ENCODE data around the gene S1PR3.

S1PR3 gene

DNA sequence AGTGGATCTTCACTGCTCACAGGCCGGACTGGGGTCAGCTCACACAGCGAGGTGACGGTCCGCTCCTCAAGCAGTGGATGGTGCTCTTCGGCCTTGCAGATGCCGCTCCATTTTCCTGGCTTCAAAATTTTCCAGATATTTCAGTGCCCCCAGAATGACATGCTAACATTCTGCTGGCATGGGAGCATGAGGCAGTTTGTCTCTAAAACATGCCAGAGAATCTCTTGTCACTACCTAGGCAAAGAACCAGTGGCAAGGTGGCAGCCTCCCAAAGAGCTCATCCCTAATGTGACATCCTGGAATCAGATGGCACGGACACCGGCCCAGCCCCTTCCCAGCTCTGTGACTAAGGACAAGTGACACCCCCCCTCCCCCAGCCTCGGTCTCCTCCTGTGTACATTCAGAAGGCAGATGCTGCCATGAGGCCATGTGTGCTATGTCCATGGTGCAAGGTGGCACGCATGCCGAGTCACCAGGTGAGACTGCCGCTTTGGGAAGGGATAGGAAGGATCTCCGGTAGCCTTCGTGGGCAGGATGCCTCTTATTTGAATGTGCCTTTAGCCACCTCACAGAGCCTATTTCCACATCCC, 2.7 kb downstream of the S1PR3 start:
- no peak for DNase-seq

DNA sequence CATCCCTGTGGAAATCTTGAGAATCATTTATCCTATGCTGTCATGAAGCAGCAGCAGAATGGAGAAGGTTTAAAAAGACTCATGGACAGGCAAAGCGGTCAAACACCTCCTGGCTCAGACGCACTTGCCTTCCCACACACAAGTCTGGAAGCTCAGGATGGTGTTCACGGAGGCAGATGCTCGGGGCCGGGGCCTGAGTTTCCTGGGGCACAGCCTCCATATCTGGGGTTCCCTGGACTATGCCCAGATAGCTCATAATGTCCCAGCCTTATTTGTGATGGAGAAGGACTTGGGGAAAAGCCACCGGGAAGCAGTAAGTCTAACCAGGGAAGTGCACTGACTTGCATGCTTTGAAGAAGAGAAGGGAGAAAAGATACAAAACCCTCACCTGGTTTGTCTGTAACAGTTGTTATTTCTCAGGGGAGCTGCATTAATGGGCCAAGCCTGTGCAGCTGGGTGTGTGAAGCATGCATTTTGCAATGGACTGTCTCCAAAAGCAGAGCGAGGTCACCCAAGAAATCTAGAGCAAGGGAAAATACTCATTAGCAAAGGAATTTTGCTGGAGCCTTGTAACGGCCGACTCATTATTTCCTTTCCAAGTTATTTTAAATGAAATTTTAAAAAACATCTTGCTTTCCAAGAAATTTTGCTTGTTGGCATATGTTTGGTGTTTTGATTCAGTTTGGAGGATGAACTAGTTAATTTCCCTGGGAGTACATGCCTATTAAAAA, 3.4 kb downstream of the S1PR3 start:
- DNase-seq, result no peak

DNA sequence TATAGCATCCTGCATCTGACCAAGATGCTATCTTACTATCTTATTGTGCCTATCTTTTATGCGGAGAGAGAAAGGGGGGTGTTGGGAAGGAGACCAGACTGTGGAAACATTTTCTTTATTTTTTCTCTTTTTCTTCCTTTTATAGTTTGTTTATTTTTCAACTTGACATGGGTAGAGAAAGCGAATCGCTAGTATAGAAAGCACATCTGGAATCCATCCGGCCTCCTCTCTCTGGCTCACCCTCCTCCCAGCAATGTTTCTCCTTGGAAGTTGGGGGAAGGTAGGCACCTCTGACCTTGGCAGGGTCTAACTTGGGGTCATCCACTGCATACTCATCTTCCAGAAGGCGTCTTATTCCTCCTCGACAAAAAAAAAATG, 3.9 kb downstream of the S1PR3 start:
- no peak for DNase-seq

DNA sequence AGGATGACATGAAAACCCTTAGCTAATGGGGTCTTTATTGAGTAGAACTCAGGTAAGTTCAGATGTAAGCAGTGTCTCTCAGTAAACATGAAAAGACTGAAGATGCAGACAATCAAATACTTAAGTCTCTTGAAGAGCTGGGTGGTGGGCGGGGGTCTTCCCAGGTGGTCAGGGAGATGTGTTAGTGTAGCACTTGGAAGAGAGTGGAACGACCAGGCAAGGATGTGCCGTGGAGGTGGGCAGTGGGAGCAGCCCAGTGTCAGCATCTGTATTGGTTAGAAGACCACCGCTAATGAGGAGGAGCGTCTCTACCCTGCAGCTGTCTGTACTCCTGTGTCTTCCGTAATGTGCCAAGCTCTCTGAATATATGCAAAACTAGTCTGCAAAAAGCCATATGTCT, 4.4 kb downstream of the S1PR3 start:
- DNase-seq, result no peak

DNA sequence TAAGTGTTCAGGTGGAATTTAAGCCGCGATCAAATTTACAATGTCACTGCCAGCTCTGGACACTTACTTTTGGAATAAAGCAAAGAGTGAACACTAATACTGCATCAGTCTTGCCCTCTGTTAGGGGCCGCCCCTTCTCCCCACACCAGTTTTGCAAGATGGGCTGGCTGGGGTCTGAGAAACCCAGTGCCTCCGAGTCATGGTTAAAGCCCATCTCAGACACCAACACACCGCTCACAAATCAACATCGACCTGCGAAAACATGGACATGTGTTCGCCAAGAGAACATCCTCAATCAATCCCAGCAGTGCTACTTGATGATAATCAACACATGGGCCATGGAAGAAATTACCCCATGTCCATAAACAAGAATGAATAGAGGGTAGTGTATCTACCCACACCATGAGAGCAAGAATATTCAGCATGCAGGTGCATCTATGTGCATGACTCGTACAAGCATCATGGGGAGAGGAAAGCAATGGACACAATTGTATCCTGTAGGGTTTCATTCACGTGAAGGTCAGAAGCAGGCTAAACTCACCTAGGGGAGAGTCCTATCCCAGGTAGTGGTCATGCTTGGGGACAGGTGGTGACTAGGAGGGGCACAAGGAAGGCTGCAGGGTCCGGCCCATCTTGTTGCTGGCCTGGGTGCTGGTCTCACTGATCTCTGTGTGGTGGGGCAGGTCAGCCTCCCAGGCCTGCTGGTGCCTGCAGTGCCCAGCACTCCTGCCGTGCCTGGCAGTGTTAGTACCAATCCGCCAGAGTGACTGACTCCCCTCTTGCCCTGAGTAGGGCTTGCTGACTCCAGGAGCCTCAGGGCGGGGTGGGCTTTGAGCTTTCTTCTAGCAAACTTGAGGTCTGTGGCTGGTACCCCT, 5.0 kb downstream of the S1PR3 start:
- DNase-seq, result no peak

DNA sequence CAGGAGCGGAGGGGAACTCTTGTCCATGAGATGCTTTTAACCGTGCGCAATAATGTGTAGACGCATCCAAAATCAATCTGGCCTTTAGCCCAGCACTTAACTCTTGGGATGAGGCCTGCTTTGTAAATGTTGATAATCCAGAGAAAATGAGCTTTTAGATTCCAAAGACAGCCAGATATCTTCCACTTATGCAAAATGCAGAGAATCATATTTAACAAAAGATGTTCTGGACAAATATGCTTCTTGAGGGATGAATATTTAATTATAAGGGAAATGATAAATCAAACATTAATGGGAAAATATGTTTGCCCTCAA, 5.6 kb downstream of the S1PR3 start:
- no peak for DNase-seq

DNA sequence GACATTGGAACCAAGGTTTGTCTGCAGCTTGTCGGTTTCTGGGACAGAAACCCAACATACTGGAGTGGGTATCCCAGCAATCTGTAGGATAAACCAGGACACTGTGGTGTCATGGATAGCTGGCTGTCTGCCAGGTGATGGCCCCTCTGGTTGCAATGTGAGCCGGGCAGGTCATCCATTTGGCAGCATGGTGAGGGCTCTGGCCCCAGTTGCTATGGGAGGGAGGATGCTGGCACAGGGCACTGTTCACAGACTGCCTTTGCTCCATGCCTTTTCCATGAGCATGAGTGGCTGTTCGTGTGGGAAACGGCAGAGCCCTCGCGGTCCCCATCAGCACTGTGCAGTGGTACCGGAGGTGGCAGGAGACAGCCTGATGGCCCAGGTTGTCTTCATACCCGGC, 6.4 kb downstream of the S1PR3 start:
- peak in 1 of 2 experiments; percentile 21 for DNase-seq

DNA sequence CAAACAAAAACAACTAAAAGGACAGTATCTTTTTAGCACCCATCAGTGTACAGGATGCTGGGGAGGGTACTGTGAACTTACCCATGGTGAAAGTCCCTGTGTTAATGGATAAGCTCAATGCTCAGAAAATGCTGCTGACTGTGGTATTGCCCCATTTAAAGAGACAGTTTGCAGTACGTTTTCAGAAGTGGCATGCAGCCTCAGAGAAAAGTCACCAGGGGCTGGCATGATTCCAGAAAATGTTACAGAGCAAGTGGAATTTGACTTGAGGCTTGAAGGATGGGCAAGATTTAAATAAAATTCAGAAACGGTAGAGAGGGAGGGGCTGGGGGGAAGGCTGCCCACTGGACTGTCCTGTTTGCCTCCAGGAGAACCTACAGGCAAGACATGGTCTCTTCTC, 7.2 kb downstream of the S1PR3 start:
- peak; percentile 35 to 58 for DNase-seq

DNA sequence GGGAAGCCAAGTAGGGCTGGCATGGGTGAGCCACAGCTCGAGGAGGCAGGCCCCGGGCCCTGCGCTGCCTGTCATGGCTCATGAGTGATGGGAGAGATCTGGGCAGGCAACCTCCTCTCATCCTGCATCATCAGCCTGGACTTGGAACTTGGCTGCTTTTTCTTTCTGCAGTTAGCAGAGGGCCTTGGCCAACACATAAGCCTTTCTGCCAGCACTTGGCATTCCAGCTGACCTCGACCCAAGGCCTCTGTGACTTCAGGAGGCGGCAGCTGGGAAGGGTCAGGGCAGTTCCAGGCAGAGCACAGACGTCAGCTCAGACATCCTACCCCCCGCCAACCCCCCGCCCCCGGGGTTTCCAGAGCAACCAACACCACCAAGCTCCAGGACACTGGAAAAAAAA, 7.6 kb downstream of the S1PR3 start:
- DNase-seq, result peak; percentile 39 to 73

DNA sequence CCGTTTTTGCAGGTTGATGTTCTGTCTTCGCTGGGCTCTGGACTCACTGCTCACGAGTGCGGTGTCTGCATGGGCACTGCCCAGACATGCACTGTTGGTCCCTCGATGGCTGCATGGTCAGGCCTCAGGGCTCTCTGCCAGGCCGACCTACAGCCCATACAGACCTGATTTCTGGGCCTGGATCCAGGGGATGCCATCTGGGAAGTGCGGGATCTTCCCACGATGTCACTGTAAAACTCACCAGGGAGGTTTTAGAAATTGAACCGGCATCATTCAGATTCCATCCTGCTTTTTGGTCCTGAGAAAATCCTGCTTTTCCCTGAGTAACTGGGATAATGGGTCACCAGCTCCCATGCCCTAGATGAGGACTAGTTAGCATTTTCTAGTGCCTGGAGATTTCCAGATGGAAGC, 9.1 kb downstream of the S1PR3 start:
- peak in 1 of 2 experiments; percentile 24 for DNase-seq

DNA sequence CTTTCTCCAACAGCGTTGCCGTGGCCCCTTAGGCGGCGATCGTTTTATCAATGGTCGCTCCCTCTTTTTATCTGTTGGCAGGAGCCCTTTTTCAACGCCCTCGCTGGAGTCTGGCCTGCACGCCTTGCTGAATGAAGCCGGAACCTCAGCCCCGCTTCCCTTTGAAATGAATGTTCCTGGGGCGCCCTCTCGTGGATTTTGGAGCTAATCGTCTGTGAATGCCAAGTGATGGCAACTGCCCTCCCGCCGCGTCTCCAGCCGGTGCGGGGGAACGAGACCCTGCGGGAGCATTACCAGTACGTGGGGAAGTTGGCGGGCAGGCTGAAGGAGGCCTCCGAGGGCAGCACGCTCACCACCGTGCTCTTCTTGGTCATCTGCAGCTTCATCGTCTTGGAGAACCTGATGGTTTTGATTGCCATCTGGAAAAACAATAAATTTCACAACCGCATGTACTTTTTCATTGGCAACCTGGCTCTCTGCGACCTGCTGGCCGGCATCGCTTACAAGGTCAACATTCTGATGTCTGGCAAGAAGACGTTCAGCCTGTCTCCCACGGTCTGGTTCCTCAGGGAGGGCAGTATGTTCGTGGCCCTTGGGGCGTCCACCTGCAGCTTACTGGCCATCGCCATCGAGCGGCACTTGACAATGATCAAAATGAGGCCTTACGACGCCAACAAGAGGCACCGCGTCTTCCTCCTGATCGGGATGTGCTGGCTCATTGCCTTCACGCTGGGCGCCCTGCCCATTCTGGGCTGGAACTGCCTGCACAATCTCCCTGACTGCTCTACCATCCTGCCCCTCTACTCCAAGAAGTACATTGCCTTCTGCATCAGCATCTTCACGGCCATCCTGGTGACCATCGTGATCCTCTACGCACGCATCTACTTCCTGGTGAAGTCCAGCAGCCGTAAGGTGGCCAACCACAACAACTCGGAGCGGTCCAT, 10.0 kb downstream of the S1PR3 start:
- peak; percentile 59 to 85 for DNase-seq

DNA sequence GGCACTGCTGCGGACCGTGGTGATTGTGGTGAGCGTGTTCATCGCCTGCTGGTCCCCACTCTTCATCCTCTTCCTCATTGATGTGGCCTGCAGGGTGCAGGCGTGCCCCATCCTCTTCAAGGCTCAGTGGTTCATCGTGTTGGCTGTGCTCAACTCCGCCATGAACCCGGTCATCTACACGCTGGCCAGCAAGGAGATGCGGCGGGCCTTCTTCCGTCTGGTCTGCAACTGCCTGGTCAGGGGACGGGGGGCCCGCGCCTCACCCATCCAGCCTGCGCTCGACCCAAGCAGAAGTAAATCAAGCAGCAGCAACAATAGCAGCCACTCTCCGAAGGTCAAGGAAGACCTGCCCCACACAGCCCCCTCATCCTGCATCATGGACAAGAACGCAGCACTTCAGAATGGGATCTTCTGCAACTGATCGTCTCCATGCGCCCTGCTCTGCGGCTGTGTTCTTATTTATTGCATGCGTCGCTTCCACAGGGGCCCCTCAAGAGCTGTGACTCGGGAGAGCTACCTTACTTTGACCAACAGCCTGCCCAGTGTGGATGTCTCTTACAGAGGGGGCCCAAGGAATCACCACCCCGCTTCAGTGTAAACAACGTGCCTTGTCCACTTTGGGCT, 10.8 kb downstream of the S1PR3 start:
- no peak for DNase-seq

DNA sequence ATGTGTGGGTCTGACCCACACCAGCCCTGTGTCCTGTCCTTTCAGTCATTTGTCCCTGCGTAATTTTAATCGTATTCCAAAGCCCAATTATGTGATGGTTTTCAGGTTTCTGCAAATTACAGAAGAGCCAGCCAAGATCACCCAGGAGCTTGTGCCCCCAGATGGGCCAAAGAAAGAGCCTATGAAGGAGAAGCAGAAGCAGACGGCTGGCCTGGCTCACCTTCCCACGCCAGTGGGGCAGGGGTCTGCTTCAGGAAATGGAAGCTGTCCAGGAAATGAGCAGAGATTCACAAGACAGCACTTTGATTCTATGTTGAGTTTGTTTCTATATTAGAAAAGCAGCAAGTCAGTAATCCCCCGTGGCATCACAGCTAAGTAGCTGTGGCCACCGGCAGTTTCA, 11.7 kb downstream of the S1PR3 start:
- no peak for DNase-seq

DNA sequence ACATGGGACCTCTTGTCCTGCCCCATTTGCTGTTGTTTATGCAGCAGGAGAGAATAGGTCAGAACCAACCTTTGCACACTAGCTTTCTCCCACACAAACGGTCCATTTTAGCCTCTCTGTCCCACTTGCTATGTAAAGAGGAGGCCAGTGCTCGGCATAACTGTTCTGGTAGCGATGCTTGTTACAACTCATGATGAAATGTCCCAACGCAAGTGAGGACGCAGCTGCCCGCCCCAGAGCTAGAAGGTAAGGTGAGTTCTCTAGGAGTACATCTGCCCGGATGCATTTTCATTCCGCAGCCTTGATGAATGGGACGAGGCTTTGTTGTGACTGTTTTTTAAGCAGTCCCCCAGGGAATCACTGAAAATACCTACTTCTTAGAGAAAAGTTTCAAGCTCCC, 14.1 kb downstream of the S1PR3 start:
- no peak for DNase-seq

DNA sequence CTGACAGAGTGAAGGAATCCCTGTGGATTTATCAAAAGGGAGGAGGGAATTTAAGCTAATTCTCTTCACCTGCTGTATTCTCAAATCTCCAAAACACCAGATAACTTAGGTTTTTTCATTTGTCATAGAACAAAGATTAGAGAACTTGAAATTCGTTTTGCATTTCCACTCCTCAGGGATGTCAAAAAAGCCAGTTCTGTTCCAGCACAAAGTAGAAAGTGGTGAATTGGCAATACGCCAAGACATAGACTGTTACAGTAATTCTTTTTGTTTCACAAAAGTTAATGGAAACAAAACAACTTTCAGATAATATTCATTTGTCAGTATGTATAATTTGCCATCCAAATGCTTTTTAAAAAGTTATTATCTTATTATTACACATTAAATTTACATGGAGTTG, 15.0 kb downstream of the S1PR3 start:
- no peak for DNase-seq

DNA sequence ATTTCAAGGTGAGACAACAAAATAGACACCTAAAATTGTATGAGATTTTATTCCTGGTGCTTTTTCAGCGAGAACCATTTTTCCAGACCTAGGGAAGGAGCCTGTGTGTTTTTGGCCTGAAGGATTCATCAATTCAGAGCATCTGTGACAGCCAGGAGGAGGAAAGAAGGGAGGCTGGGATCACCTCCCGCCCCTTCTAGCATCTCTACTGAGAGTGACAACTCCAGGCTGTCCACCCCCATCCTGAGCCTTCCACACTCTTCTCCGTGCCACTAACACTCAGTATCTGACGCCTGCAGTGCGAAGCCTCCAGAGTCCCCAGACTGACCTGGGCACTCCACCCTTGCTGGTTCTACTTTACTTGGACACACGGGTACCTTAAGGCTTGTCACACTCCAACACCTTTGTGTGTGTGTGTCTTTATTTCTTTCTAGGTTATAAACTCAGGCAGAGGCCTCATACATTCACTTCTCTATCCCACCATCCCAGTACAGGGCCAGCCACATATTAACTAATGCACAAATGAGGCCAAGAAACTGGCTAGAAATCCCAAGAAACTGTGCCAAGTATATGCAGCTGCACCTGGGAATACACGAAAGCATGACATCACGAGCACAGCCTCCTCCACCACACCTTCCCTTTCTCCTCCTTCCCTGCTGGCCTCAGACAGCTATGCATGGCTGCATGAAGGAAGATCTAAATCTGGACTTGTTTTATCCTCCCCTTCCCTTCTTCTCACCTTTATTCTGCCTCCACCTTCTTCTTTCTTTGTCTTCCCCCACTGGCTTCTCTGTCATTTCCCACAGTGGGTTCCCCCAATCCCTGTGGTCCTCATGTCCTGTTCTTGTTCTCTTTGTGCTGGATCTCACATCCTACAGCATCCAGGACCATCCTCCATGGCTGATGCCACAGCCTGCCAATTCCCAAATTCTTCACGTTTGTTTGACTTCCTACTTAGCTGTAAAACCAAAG, 16.0 kb downstream of the S1PR3 start:
- DNase-seq, result no peak

DNA sequence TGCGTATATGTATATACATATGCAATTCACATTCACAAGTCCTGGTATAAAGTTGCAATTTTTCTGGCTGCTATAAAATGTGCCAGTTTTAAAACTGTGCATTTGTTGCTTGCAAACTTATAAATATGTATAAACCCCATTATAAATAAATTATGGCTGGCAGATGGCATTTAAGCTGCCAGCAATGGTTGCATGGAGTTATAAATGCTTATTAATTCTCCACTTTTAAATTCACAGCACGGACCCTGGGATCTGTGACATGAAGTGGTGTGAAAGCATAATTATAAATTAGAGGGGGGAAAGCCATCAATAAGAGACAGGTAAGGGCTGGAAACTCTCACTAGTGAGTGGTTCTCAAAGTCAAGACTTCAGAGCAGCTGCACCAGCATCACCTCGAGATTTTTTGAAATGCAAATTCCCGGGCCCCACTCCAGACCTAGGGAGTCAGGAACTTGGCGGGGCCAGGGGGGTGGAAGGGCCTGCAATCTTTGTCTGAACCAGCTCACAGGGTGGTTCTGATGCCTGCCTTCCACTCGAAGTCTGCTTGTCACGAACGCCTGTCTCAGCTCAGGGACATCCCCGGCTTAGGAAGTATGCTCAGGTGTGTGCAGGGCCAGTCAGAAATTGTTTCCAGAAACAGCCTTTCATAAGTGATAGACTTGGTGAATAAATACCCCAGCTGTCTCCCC, 16.9 kb downstream of the S1PR3 start:
- no peak for DNase-seq

DNA sequence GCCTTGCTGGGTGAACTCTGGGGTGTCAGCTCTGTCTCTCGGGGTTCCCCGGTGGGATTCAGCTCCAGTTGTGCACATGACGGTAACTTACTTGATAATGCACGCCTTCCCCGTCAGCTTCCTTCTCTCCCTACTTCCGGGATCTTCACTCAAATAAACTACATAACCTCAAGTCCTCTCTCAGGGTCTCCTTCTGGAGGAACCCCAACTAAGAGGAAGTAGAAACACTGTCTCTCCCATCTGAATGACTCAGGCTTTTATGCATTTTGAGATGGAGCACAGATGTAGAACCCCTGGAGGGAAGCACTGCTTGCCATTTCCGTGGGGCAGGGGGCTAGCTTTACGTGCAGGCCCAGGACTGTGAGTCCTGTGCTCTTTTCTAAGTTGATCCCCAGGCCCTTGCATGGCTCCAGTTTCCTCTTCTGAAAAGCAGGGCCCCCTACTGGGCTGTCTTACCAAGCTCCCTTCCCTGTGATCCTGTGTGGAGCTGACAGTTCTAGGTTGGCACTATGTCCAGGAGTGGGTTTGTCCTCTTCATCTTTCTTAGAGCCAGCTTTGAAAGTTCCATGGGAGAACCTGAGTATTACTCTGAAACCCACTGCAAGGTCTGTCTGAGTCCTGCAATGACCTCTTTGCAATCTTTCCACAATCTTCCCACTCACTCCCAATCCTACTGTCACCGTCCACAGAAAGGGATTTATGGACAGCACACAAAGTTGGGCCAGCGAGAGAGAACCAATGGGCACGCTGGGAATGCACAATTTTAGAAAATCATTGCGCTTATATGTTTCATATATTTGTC, 17.7 kb downstream of the S1PR3 start:
- DNase-seq, result no peak

DNA sequence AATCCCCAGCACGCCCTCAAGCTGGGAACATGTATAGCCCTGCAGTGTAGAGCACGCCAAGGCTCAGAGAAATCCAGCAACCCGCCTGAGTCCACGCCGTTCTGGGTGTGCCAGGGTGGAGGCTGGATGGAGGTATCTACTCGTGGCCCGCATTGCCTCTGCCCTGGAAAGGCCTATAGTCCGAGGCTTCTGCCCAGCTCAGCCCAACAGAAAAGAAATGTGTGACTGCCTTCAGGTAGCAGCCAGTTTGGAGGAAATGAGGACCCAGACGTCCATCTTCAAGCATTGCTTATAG, 18.2 kb downstream of the S1PR3 start:
- no peak for DNase-seq

DNA sequence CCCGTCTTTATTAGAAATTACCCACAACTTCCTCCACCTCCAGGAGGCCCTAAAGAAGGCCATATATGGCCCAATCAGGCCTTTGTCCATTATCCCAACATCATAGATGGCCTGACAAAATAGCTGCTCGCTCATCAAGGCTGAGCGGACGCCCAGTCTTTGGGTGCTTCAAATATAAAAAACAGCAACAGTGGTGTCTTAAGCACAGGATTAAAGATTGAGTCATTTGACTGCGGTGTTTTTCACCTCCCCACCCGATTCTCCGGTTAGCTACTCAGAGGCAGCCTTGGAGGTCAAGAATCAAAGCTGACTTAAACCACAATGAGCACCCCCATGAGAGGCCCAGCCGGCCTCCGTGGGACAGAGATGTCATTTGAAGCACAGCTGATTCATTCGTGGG, 18.8 kb downstream of the S1PR3 start:
- DNase-seq, result no peak

Data from NCI-H446 (cell line).